Measurements from ENCODE around the gene TBC1D16. TPM values are rescaled to one million over a fixed set of nuclear protein-coding genes. Genes with fewer than 3 reads are reported as not detected.

TBC1D16 gene
- total RNA-seq, 4 donors from 2014 or later = 6.4 to 20.2 (median 11.5) TPM

DNA sequence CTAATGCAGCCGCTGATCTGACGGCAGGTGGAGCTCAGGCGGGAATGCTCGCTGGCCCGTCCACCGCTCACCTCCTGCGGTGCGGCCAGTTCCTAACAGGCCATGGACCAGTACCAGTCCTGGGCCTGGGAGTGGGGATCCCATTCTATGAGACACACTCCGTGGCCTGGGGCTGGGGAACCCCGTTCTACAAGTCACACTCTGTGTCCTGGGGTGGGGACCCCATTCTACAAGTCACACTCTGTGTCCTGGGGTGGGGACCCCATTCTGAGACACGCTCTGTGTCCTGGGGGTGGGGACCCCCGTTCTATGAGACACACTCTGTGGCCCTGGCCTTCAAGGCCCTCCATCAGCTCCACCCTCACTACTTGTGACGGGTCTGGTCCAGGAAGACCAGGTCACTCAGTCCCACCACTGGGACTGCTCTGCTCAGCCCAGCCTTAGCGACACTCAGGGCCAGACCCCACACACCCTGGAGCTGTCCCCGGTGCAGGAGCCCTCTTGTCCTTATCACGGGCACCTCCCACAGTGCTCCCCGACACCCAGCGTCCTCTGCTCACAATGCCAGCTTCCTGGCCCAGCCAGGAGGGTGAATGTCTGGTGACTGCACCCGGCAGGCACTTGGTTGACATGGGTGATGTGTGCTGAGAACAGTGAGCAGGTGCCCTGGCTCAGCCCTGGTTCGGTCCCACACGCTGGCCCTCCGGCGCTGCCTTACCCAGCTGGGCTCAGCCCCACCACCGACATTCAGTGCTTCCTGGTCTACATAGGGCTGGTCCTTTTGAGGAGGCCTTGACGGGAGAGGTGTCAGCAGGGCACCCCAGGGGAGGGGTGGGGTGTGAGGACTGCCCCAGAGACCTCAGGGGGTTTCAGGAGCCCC lies 89.1 kb downstream of the TBC1D16 start:
- Histone ChIP-seq H3K27me3 (no peaks in the 10 kb centered on the region), H3K27ac (no peak overlapping the region), H3K36me3 (peaks cover 9 to 80% (median 13%) of the 10 kb centered on the region in 3 donors), H3K4me3 (no peak overlapping the region), H3K4me1 (peaks cover 6 to 38% (median 7%) of the 10 kb centered on the region in 3 donors), H3K9me3 (no peaks in the 10 kb centered on the region)
- no peak for TF ChIP-seq POLR2A (IDR thresholded peaks at IDR 0.05)
- TF ChIP-seq, protein P1, sequence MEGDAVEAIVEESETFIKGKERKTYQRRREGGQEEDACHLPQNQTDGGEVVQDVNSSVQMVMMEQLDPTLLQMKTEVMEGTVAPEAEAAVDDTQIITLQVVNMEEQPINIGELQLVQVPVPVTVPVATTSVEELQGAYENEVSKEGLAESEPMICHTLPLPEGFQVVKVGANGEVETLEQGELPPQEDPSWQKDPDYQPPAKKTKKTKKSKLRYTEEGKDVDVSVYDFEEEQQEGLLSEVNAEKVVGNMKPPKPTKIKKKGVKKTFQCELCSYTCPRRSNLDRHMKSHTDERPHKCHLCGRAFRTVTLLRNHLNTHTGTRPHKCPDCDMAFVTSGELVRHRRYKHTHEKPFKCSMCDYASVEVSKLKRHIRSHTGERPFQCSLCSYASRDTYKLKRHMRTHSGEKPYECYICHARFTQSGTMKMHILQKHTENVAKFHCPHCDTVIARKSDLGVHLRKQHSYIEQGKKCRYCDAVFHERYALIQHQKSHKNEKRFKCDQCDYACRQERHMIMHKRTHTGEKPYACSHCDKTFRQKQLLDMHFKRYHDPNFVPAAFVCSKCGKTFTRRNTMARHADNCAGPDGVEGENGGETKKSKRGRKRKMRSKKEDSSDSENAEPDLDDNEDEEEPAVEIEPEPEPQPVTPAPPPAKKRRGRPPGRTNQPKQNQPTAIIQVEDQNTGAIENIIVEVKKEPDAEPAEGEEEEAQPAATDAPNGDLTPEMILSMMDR (IDR thresholded peaks at IDR 0.05) = no peak
- 89 to 99% methylated on average over 9 to 15 of the region's 25 CpGs for WGBS, 2 donors
- no peak for DNase-seq
- intact Hi-C loops (cut with DNase I) = no loop called here

DNA sequence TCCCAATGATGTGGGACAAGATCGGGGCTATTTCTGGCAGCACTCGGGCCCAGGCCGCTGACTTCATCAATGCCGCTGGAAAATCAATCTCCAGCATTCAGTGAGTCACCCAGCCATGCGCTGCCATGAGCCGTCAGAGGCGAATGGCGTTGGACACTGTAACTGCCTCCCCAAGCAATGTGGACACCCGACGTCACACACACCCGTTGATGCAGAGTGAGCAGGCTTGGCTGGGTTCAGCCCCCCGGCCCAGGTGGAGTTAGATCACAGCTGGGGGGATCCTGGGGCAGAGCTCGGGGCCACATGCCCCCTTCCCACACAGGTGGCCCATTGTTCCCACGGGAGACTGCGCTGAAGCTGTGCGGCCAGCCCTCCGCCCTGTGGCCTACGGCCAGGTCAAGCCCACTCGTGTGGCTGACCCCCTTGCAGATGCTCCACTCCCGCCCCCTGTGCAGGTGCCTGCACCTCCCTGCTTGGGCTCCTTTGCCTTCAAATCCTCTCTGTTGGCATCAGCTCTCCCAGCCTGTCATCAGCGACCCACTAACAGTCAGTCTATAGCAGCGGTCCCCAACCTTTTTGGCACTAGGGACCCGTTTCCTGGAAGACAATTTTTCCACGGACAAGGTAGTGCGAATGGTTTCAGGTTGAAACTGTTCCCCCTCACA lies 89.9 kb downstream of the TBC1D16 start:
- intact Hi-C loops (cut with DNase I) = no loop called here

DNA sequence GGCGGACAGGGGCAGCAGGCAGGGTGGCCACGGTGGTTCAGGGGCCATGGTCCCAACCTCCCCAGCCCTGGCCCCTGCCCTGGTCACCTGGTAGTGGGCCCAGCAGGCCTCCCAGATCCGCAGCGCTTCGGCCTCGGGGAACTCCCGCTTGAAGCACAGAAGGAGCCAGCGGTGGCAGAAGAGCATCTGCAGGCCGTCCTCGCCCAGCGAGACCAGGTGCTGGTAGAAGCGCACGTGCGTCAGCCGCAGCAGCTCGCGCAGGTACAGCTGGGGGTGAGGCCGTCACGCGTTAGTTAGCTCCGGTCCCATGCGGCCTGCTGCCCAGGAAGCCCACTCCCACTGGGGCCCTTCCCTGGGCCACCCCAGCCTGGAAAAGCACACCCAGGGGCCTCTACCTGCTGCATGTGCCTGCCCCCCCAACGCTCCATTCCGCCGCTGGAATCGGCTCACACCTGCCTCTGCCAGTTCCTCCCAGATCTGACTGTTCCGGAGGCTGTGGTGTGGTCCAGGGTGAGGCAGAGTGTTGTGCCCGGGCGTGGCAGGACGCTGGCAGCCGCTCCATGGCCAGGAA lies 90.8 kb downstream of the TBC1D16 start:
- no peak for DNase-seq
- H3K4me3 ChIP-seq = no peak overlapping the region
- peaks cover 9 to 90% (median 13%) of the 10 kb centered on the region in 3 donors for H3K36me3 ChIP-seq
- TF ChIP-seq POLR2A (IDR thresholded peaks at IDR 0.05) = no peak
- TF ChIP-seq, protein P1 (IDR thresholded peaks at IDR 0.05) = no peak
- intact Hi-C loops (cut with DNase I) = no loop called here
- H3K9me3 ChIP-seq = no peaks in the 10 kb centered on the region
- WGBS, 2 donors = 100% methylated on average over 2 of the region's 31 CpGs; no CpG with 5 or more reads in 1 of the 2 donors
- H3K27me3 ChIP-seq = no peaks in the 10 kb centered on the region
- H3K27ac ChIP-seq = no peak overlapping the region
- H3K4me1 ChIP-seq = peaks cover 0 to 28% (median 0%) of the 10 kb centered on the region in 3 donors

More for the DNA sequence above, 89.9 kb downstream of the TBC1D16 start:
- Histone ChIP-seq H3K9me3 (no peaks in the 10 kb centered on the region), H3K27me3 (no peaks in the 10 kb centered on the region), H3K27ac (no peak overlapping the region), H3K4me3 (no peak overlapping the region), H3K36me3 (peaks cover 9 to 88% (median 13%) of the 10 kb centered on the region in 3 donors), H3K4me1 (peaks cover 0 to 29% (median 0%) of the 10 kb centered on the region in 3 donors)
- no peak for DNase-seq
- 87 to 93% methylated on average over 10 to 17 of the region's 25 CpGs for WGBS, 2 donors
- TF ChIP-seq, protein P1 (IDR thresholded peaks at IDR 0.05) = no peak
- no peak for TF ChIP-seq POLR2A (IDR thresholded peaks at IDR 0.05)

DNA sequence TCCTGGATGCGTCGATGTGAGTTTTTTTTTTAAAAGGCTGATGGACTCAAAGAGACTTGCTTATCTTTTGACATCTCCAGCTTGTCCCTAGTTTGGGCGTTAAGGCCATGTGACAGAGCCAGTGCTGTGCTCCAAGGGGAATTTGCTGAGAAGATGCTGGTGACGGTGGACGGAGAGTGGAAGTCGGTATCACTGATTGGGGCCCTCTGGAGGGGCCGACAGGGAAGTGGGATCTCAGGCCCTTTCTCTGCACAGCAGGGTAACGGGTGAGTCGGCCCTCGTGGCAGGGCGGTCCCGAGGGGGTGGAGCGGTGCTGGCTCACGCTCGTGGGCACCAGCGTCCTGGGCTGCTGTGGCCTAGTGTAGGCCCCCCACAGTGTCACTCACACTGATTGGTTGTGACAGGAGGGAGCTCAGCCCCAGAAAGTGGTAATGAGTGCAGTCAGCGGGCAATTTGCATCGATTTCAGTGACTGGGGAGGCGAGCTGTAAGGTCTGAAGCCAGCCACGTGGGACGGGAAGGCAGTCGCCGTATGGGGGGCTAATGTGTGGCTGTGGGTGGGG lies 91.3 kb downstream of the TBC1D16 start:
- no peak overlapping the region for H3K4me3 ChIP-seq
- 97% methylated on average over 6 of the region's 23 CpGs; no CpG with 5 or more reads in 1 of the 2 donors for WGBS, 2 donors
- no peak for DNase-seq
- intact Hi-C loops (cut with DNase I) = no loop called here
- H3K27ac ChIP-seq = no peak overlapping the region
- H3K36me3 ChIP-seq = peaks cover 9 to 90% (median 13%) of the 10 kb centered on the region in 3 donors
- H3K9me3 ChIP-seq = no peaks in the 10 kb centered on the region
- peaks cover 0 to 28% (median 0%) of the 10 kb centered on the region in 3 donors for H3K4me1 ChIP-seq
- H3K27me3 ChIP-seq = no peaks in the 10 kb centered on the region
- no peak for TF ChIP-seq POLR2A (IDR thresholded peaks at IDR 0.05)
- TF ChIP-seq, protein P1 (IDR thresholded peaks at IDR 0.05) = no peak

Measured in esophagus squamous epithelium (tissue), 5 donors.